Activated gamma-delta T cell (primary cell): ENCODE measurements around the gene SLC44A4.
"Not testable (repeated sequence)": the region's sequence is repeated elsewhere in the genome, so short reads cannot be mapped to it uniquely, and the experiment has no call there.

ENCODE experiments used
- DNase-seq: peaks from one replicate; lab custom pipeline; 2025; lab: John Stamatoyannopoulos, UW

SLC44A4 gene

GRCh38 chr6:31879901-31880300 lies 1.1 kb upstream of the SLC44A4 start:
- DNase-seq, result no peak

DNA sequence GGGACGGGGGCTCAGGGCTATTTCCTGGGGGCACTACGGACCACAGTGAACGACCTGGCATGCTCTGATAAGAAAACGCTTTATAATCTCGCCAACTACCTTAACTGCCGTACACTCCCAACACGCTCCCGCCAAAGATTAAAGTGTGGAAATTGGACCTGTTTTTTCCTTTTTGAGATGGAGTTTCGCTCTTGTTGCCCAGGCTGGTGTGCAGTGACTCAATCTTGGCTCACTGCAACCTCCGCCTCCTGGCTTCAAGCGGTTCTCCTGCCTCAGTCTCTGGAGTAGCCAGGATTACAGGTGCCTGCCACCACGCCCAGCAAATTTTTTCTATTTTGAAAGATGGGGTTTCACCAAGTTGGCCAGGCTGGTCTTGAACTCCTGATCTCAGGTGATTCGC lies 346 bp upstream of the SLC44A4 start:
- DNase-seq, result no peak

GRCh38 chr6:31878222-31878621 lies 575 bp downstream of the SLC44A4 start:
- DNase-seq, result no peak

- DNase-seq, result no peak
Observed at GRCh38 chr6:31877651-31878161, 1.1 kb downstream of the SLC44A4 start.

GRCh38 chr6:31877125-31877650 lies 1.6 kb downstream of the SLC44A4 start:
- DNase-seq, result no peak

DNA sequence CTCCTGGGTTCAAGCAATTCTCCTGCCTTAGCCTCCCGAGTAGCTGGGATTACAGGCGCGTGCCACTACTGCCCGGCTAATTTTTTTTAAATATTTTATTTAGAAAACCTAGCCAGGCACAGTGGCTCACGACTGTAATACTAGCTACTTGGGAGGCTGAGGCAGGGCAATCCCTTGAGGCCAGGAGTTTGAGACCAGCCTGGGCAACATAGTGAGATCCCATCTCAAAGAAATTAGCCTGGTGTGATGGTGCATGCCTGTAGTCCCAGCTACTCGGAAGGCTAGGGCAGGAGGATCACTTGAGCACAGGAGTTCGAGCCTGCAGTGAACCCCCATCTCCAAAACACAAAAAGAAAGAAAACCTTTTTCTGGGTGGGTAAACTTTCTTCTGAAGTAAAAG lies 2.4 kb downstream of the SLC44A4 start:
- DNase-seq, result no peak

- DNase-seq, result no peak
Observed at GRCh38 chr6:31875877-31876276, 2.9 kb downstream of the SLC44A4 start.

DNA sequence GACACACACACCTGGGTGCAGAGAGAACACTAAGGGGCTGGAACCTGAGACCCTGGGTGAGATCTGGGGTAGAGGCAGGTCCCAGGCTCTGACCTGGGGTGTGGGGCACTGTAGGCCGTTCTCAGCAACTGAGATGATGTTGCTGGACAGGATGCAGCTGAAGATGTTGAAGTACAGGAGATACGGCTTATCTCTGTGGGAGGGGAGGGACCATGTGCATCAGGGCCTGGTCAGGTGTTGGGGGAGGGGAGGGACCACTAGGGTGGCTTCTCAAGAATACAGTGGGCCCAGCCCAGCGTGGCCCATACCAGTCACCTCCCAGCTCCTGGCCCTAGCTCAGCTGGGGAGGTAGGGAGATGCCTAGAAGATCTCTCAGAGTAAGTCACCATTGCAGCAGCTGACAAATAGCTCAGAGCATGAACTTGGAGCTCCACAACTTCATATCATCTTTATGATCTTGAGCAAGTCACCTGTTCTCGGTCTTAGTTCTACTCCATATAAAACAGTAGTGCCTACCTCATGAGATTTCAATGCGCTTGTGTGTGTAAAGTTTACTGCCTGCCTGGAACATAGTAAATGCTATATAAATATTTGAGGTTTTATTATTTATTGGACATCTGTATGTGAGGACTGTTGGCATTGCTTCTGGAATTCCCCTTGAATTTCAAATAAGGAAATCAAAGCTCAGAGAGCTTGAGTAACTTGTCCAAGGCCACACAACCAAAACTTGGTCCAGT lies 3.8 kb downstream of the SLC44A4 start:
- no peak for DNase-seq

- DNase-seq, result no peak
Observed at GRCh38 chr6:31874084-31874670, 4.6 kb downstream of the SLC44A4 start.

DNA sequence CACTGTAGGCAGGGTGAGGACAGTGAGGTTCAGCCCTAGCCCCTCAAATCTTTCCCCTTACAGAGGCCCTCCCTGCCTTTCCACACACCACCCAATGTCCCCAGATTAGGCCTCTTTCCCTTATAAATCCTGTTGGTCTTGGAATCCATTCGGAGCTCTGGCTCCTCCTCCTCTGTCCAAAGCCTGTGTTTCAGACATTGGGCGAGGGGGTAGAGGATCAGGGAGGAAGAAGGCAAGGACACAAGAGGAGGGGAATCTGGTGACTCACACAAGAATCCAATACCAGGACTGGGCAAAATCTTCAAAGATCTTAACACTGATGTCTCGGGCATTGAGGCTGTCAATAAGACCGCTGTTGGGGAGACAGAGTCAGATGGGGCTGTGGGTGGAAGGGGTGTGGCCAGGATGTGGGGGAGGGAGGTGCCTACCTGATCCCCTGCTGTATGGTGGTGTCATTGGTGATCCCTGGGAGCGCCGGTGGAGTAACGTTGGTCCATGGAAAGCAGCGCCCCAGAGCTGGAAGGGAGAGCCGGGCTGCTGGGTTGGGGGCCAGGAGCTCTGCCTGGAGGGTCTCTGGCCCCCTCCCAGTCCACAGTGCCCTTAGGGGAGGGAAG lies 7.6 kb downstream of the SLC44A4 start:
- DNase-seq, result no peak

GRCh38 chr6:31870385-31870921 lies 8.3 kb downstream of the SLC44A4 start:
- DNase-seq, result no peak

- DNase-seq, result no peak
Observed at GRCh38 chr6:31869343-31869742, 9.5 kb downstream of the SLC44A4 start.

- DNase-seq, result not testable (repeated sequence)
Observed at GRCh38 chr6:31868658-31868971, 10.2 kb downstream of the SLC44A4 start.

DNA sequence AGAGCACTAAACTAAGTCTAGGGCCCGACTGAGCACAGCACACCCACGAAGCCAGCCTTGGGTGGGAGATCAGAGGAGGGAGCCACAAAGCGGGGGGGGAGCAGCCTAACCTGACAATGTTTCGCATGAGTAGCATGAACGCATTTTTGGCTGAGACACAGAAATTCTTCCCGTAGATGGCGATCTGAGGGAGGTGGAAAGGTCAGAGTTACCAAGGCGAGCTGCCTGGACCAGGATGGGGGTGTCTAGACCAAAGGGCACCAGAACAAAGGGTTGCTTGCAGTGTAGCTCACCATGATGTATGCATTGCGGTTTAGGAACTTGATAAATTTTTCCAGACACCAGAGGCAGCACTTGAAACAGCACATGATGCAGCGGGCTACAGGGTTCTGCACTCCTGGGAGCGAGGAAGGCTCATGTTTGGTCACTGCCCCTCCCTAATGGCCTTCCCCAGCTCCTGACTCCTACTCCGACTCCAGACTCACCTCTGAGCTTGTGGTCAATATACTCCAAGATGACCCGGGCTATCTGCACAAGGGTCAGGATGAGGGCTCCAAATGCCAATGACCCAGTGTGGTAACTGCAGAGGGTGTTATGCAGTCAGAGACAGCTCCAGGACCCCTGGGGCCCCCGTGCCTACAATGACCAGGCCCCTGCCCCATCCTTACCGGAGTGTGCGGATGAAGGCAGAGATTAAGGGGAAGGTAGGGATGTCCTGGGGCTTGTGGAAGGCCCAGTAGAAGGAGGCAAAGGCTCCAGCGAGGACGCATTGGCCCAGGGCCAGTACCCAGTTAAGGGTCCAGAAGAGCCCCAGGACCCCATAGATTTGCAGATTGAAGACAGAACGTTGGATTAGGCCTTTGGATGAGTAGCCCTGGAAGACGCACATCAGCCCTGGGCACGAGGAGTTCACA lies 13.3 kb downstream of the SLC44A4 start:
- no peak for DNase-seq

DNA sequence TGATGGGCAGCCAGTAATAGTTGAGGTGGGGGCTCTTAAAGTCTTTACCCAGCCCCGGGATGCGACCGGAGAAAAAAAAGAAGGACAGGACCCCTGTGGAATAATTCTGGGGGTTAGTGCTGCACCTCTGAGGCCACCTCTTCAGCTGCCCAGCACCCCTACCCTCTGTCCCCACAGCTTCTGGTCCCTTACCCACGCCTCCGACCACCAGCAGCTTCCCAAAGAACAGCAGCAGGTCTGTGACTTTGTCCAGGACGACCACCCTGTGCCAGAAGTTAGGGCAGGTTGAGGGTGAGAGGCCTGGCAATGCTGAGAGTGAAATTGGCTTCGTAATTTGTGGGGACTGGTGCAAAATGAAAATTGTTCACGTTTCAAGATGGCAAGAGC lies 14.0 kb downstream of the SLC44A4 start:
- no peak for DNase-seq

- DNase-seq, result not testable (repeated sequence)
Observed at GRCh38 chr6:31864123-31864562, 14.7 kb downstream of the SLC44A4 start.

- peak; percentile 98 for DNase-seq
Observed at GRCh38 chr6:31862344-31863235, 16.2 kb downstream of the SLC44A4 start, which contains the start of gene NEU1. Gene NEU1 (minus strand): TSS chr6:31862821. CDS start chr6:31862776, 45 bp downstream.

DNA sequence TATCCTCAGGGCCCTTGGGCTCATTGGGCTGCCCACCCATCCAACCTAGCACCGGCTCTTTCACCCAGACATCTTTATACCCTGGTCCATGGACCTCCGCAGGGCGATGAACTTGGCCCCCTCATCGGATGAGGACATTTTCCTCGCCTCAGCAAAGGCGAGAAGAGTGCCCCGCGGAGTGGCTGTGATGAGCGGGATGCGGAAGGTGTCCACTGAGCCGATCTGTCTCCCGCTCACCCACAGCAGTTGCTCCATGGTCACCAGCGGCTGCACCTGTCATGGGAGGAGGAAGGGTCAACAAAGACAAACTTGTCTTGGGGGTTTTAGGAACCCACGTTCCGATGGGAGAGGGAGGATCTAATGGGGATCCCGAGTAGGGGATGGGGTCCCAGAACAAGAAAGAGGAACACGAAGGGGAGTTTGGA lies 16.9 kb downstream of the SLC44A4 start:
- no peak for DNase-seq

DNA sequence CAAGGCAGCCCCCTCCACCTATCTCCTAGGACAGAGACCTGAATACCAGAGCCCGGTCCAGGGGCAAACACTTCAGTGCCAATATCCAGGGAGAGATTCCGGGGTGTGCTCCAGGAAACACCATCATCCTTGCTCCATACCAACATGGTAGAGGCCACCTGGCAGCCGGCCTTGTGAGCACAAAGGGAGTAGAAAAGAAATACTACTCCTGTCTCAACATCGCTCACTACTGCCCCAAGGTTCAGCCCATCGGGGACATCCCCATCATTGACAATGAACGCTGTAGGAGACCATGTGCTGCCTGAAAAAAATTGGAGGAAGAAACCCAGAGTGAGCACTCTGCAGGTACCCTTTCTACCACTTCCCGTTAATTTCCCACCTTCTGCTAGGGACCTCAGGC lies 17.6 kb downstream of the SLC44A4 start:
- no peak for DNase-seq

DNA sequence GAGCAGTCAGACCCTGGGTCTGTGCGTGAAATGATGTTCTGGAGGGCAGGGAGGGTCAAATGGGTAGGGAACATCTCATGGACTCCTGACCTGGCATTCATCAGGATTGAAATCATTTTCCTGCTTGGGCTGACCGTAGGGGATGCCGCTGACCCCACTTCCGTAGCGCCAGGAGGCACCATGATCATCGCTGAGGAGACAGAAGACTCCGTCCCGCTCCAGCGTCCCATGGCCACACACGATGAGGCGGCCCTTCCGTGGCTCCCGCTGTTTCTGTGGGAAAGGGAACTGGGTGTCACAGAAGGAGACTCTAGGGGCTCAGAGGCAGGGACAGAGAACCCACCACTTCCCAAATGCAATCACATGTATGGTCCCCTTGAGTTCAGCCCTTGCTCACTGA lies 18.4 kb downstream of the SLC44A4 start:
- no peak for DNase-seq
